NCI-H510A treated with DMSO at 0.1 percent for 48 hours (cell line): Measurements from ENCODE around the gene SORL1.
"Not testable (repeated sequence)": the region's sequence is repeated elsewhere in the genome, so short reads cannot be mapped to it uniquely, and the experiment has no call there.

Experiments used
- DNase-seq: peaks from one replicate; lab custom pipeline; 2025; lab: John Stamatoyannopoulos, UW

The SORL1 gene

DNA sequence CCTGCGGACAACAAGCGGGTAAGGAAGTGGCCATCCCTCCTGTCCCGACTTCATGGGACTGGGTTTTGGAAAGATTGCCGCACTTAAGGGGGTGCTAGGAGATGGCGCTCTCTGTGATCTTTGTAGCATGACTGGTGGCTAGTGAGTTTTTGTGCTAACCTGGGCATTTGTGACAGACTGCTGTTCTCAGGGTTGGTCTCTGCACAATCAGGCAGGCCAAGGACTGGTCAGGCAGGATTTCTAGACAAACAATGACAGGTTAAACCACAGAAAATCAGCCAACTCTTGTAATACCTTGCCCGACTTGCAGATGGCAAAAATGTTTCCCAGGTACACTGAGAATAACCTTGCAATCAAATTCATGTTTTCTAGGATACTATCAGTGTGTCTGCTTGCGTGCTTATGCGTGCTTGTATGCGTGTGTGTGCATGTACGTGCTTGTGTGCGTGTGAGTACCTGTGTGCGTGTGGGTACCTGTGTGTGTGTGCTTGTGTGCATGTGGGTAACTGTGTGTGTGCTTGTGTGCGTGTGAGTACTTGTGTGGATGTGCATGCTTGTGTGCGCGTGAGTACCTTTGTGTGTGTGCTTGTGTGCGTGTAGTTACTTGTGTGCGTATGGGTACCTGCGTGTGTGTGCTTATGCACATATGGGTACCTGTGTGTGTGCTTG lies 26.2 kb downstream of the SORL1 start:
- no peak for DNase-seq

- no peak for DNase-seq
Observed at GRCh38 chr11:121478895-121479697, 27.0 kb downstream of the SORL1 start.

DNA sequence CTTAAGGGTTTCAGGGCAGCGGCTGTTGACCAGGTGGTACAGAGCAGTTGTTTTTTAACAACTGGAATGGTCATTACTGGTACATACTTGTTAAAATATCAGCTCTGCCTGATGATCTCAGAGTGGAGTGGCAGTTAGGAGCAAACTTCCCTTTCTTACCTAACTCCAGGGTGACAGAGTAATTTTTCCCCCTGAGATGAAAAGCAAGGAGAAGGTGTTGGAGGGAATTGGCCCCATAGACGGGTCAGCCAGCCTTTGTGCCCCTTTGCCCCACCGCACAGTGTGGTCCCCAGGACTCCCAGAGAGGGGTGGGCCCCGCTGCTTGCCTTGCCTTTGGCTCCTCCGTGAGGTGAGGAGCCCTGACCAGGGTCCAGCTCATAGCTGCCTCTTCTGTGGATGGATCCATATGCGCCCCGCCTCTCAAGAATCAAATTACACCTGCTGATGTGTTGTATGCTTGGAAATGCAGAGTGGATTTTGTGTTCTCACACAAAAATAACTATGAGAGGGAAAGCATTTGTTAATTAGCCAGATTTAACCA lies 27.7 kb downstream of the SORL1 start:
- no peak for DNase-seq

DNA sequence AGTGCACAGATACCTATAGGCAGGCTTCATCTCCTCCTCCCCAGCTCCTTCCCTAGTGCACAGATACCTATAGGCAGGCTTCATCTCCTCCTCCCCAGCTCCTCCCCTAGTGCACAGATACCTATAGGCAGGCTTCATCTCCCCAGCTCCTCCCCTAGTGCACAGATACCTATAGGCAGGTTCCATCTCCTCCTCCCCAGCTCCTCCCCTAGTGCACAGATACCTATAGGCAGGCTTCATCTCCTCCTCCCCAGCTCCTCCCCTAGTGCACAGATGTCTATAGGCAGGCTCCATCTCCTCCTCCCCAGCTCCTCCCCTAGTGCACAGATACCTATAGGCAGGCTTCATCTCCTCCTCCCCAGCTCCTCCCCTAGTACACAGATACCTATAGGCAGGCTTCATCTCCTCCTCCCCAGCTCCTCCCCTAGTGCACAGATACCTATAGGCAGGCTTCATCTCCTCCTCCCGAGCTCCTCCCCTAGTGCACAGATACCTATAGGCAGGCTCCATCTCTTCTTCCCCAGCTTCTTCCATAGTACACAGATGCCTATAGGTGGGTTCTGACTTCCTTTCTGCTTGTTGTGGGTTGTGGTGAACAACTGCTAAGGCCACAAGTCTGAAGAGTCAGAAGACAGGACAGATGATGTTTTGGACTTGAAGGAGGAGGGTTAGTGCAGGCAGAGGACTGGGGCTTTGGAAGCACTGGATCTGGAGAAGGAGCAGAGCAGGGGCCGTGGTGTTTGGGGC lies 29.5 kb downstream of the SORL1 start:
- DNase-seq: not testable (repeated sequence)

DNA sequence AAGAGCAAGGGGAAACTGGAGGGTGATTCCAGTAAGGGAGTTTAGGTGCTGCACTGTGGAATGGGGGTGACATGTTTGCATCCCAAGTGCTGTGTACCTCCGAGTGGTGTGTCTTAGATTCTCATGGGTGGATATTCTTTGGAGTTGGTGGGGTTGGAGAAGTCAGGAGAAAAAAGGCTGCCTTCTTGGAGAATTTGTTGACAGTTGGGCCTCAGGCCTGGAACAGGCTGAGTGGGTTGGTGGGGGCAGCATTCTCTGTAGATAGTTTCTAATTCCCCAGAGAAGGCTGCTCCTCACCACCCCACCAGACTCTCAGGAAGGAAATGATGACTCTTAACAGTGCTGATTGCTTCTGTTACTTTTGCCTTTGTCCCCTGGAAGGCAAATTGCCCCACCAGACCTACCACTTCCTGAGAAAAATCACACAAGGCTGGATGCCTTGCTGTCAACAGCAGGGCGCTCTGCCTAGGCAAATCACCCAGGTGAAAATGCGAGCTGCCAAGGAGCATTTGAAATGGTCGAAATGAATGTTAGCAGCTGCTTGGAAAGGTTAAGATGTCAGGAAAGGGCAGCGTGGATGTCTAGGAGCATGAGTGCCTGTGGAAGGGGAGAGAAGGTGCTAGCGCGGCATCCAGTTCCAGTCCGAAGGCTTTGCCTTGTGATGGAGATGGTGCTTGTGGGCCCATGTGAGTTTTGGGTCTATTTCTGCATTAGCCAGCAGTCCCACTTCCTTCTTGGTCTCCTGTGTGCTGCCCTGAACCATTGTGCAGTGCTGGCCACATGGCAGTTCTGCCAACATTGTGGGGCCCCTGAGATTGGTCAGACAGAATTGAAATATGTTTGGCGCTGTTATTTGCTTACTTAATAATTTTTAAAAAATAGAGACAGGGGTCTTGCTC lies 30.4 kb downstream of the SORL1 start:
- DNase-seq: no peak

- DNase-seq: no peak
Observed at GRCh38 chr11:121483805-121484480, 31.8 kb downstream of the SORL1 start.

DNA sequence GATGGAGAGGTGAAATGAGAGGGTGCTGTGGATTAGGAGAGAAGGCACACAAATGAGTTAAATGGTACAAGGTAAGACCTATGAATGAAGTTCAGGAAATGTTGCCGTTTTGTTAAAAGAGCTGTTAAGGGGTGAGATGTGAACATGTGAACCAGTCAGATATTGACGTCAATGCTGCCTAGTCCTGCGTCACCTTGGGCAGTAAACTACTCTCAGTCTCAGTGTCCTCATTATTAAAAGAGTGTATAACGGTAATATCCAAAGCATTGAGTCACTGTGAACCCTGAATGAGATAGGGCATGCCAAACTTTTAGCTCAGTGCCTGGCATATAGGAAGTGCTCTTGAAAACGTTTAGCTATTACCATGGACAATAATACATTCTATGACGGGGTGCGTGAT lies 33.1 kb downstream of the SORL1 start:
- DNase-seq: no peak

DNA sequence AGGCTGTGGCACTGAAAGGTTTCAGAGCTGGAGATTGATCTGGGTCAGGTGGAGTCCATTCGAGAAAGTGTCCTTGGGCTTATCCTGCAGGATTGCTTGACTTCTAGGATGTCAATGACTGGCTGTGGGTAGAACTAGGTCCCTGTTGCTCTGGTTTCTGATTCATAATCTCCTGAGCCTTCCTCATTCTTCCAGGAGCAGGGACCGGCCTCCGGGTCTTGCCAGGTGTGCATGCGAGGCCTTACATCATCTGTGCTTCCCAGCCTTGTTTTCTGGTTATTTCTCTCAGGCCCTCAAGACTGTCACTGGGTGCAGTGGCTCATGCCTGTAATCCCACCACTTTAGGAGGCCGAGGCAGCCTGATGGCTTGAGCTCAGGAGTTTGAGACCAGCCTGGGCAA lies 33.9 kb downstream of the SORL1 start:
- DNase-seq: no peak

GRCh38 chr11:121487191-121487590 lies 35.1 kb downstream of the SORL1 start:
- no peak for DNase-seq

DNA sequence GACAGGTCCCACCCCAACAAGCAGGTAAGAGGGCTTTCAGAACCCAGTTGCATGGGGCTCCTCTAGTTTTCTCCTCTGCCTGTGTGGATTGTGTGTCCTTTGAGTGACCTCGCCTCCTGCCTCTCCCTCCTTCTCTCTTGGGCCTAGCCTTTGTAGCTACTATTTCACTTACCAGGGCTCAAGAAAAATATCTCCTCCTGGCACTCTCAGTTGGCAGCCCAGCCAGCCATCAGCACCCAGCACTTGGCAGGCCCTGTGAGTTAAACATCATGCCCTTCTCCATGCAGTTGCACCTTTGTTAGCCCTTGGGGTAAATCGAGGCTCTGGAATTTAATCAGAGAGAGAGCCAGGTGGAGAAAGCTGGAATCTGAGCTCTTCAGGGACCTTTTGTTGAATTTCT lies 36.1 kb downstream of the SORL1 start:
- DNase-seq: no peak

GRCh38 chr11:121488641-121489040 lies 36.5 kb downstream of the SORL1 start:
- no peak for DNase-seq

DNA sequence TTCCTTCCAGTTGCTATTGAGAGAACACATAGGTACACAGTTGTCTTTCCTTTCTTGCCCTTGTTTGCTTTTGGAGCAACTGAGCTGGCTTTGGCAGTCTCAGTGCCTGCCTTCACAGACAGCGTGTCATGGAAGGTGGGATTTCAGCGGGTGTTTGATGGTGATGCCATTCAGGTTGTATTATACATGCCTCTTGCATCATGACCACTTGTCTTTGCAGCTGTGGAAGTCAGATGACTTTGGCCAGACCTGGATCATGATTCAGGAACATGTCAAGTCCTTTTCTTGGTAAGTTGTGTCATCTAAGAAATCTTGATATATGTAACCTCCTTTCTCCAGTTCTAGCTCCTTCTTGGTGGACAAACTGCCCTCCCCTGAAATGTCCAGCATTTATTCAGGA lies 37.7 kb downstream of the SORL1 start:
- no peak for DNase-seq

DNA sequence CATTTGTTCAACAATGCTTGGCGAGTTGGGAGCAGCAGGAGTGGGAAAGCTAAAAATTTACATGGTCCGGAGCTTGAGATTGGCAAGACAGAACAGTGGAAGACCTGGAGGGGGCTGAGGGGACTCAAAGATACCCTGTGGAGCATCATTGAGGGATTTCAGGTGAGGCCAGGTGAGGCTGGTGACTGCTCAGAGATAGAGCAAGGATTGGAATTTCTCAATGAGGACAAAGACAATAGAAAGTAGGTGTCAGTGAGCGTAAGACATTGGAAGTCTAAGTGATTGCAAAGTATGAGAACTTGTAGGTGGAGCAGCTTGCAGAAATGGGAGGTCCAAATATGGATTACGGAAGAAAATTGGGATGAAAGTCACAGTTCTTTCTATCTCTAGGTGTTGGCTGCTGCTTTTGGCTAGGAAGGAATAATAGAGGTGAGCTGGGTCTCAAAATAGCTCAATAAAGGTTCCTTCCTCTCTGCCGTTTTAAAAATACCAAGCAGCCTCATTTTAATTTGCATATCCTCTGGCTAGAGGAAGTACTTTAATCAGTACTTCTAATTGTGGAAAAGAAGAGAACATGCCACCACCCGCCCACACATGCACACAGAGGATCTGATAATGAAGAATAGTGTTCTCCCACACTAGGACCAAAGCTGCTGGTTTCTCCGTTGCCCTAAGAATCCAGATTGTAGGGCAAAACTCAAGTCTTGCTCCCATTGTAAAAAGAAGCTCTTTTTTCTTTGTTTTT lies 42.4 kb downstream of the SORL1 start:
- no peak for DNase-seq

DNA sequence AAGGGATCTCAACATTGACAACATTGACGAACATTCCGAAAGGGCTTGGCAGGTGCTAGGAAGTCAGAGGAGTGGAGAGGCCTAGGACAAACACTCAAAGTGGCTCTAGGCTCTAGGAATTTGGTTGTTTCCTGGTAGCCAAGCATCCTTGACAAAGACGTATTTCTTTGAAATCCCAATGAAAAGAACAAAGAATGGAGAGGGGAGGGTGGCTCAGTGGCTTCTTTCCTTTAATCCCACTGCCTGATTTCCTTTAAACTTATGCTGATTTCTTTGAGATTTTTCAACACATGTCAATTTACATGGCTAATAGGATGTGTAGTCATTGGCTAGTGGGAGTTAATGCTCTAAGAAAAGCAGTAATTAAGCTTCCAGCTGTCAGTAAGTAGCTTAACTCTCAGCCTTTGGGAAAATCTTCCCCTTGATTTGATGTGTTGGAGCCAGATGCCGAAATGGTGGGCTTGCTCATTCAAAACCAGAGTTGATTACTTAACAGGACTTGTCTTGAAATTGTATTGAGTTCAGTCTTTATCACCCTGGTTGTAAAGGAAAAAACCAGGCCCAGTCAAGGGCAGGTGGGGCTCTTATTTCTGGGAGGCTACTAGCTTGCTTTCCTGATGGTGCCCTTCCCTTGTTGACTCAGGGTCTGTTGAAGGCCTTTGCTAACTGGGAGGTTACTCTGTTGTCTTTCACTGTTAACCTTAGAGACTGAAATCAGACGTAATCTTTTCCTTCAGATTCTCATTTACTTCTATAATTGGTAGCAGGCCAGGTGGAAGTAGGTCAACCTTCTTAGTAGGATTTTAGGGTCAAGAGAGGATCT lies 45.3 kb downstream of the SORL1 start:
- no peak for DNase-seq

DNA sequence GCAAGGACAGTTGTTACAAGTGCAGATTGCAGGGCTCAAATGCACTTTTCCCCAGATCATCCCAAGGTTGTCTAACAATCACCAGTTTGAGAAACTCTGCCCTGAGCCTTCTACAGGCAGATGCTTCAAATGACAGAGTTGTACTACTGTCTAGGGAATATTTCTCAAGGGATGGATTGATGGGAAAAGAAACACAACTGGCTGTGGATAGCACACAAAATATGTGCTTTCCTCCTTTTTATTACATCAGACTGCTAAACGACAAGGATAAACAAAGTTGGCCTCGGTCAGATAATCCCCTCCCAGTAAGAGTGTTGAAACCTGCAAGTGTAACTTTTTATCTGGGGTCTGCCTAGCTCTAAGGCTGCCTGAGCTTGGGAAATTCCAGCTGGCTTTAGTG lies 47.3 kb downstream of the SORL1 start:
- no peak for DNase-seq

DNA sequence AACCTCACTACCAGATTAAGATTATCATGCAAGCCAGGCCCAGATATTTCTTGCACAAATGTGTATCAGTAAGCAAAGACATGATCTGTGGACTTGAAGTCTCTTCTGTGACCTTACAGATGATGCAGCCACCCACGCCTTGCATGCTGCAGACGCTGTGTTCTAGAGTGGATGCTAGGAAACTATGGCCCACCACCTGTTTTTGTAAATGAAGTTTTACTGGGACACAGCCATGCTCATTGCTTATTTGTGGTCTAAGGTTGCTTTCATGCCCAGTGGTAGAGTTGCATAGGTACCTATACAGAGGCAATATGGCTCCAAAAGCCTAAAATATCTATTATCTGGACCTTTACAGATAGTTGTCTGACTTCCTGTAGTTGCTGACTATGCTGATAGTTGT lies 48.2 kb downstream of the SORL1 start:
- no peak for DNase-seq

DNA sequence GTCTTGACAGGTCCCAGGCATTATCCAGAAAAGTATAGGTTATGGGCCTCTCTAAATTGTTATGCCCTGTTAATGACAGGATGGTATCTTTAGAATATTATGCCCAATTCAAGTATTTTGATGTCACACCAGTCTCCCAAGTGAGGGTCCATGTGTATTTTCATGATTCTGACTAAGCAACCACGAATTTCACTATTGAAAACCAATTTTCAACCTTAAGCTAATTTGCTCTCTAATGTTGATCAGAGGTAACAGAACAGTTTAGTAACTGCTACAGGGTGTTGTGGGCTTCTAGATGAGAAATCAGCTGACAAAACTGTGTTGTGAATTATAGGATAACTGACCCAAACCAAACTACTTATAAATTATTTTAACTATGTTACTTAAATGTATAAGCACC lies 48.6 kb downstream of the SORL1 start:
- no peak for DNase-seq

- DNase-seq: no peak
Observed at GRCh38 chr11:121503051-121503450, 50.9 kb downstream of the SORL1 start.

DNA sequence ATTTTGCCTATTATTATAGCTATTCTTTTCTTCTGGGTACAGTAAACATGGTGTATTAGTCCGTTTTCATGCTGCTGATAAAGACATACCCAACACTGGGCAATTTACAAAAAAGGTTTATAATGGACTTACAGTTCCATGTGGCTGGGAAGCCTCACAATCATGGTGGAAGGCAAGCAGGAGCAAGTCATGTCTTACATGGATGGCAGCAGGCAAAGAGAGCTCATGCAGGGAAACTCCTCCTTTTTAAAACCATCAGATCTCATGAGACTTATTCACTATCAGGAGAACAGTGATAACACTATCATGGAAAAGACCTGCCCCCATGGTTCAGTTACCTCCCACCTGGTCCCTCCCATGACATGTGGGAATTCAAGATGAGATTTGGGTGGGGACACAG lies 54.1 kb downstream of the SORL1 start:
- DNase-seq: not testable (repeated sequence)
